Lower lobe of right lung (tissue), 2 donors: Measurements from ENCODE around the gene METRN. TPM values are rescaled to one million over a fixed set of nuclear protein-coding genes. Genes with fewer than 3 reads are reported as not detected.

ENCODE experiments used
- ATAC-seq, 2 donors: fragments of 200-7000 bp; cut with Tn5 transposase; one replicate each; pipeline ENCODE4 v1.9.1; 2020 to 2022; ENCODE audit warnings: mild to moderate bottlenecking in 2 of 2, moderate library complexity in 2 of 2
- DNase-seq: peaks from one replicate; pipeline ENCODE4 v3.0.0-alpha.2; 2020
- H3K27ac ChIP-seq: fragments of 200-600 bp; one replicate; pipeline ENCODE4 v1.8.0; 2022
- H3K27me3 ChIP-seq: fragments of 200-600 bp; one replicate; pipeline ENCODE4 v1.8.0; 2022; ENCODE audit warnings: low read depth
- H3K36me3 ChIP-seq: fragments of 200-600 bp; one replicate; pipeline ENCODE4 v1.8.0; 2022; ENCODE audit warnings: mild to moderate bottlenecking
- H3K4me1 ChIP-seq: fragments of 200-600 bp; one replicate; pipeline ENCODE4 v1.8.0; 2022
- H3K4me3 ChIP-seq: fragments of 200-600 bp; one replicate; pipeline ENCODE4 v1.8.0; 2022; ENCODE audit warnings: mild to moderate bottlenecking
- H3K9me3 ChIP-seq: fragments of 200-600 bp; one replicate; pipeline ENCODE4 v1.8.0; 2022
- intact Hi-C: fragments of 100-400 bp; cut with DNase I; formaldehyde crosslinking; loops from one replicate; pipeline ENCODE4 v1.11.0; 2022
- total RNA-seq: library from RNA; stranded (reverse); fragmentation: NEBNext Ultra II Directional; extraction: Animal tissue kit (Norgen Biotek cat#: 25700); gene quantifications from one replicate; pipeline ENCODE4 v1.2.1, GENCODE V29; 2021
- TF ChIP-seq, protein P1 (sequence below): fragments of 200-600 bp; IDR thresholded peaks from one replicate; pipeline ENCODE4 v1.8.0; 2022; ENCODE audit warnings: antibody characterized with exemption, mild to moderate bottlenecking
- donor health status: DM: no; HTN: yes; CAD: no; lungs with severe emphysema.

The METRN gene
- total RNA-seq, 1 donor from 2014 or later = 35.9 TPM

DNA sequence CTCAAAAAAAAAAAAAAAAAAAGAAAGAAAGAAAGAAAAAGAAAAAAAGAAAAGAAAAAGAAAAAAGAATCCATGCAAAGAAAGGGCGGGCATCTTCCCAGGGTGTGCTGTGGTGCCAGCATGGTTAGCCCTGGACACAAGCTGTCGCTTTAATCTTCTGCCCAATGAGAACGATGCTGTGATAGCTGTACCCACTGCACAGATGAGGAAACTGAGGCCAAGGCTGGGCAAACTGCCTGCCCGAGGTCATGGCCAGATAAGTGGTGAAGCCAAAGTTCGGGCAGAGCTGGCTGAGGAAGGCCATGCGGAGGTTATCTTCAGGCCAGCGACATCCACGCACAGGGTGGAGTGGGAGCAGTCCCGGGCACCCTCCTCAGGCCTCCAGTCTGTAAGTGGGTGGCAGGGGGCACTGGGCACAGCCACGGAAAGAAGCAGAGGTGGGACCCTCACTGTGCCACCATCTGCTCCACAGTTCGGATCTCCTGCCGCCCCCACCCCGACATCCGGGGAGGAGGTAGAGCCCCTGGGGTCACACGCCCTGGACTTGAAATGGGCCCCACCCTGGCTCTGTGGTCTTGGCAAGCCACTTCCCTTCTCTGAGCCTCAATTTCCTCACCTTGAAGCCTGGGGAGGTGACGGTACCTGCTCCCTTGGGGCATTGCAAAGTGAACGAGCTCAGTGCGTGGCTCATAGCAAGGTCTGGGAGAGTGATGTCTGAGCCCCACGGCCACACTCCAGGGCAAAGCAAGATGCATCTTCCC, 15.8 kb upstream of the METRN start:
- peaks cover 86% of the 10 kb centered on the region for H3K27me3 ChIP-seq
- intact Hi-C loops = no loop called here

DNA sequence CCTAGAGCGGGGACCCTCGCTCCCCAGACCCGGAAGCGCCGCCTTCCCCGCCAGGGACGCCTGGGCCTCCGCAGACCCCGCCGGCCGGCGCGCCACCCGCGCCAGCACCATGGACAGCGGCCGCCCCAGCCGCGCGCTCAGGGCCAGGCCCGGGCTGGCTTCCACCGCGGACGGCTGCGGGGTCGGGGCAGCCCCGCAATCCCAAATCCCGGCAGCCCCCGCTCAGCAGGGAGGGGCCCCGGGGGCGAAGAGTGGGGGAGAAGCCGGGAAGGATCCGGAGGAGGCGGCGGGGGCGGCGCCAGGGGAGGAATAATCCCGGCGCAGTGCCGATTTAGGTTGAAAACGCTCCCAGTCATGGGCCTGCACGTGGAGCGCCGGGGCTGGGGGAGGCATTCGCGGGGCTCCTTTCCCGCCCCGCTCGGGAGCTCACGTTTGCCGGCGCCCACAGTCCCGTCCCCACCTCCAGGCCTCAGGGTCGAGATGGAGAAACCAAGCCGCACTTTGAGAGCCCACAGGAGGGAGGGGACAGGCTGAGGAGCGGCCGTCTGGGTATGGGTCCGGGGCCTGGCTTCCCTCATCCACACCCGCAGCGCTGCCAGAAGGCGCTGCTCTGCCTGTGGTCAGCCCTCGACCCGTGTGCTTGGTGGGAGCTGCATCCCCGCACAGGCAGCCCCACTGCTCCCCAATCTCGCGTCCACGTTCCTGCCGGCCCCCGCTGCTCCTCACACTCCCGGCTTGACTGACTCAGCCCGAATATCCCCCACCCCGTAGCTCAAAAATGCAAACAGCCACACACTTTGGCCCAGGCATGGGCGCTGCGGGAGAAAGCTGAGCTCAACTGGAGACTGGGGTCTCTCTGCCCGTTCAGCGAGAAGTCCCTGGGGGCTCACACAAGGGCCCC, 14.0 kb upstream of the METRN start:
- DNase-seq = no peak
- peak; percentile 47 to 61 for ATAC-seq
- Histone ChIP-seq H3K4me3 (no peak overlapping the region), H3K4me1 (peaks cover 11% of the 10 kb centered on the region), H3K27ac (no peak overlapping the region), H3K27me3 (peaks cover 82% of the 10 kb centered on the region), H3K9me3 (no peaks in the 10 kb centered on the region), H3K36me3 (no peaks in the 10 kb centered on the region)
- intact Hi-C loops = no loop called here
- TF ChIP-seq, protein P1, sequence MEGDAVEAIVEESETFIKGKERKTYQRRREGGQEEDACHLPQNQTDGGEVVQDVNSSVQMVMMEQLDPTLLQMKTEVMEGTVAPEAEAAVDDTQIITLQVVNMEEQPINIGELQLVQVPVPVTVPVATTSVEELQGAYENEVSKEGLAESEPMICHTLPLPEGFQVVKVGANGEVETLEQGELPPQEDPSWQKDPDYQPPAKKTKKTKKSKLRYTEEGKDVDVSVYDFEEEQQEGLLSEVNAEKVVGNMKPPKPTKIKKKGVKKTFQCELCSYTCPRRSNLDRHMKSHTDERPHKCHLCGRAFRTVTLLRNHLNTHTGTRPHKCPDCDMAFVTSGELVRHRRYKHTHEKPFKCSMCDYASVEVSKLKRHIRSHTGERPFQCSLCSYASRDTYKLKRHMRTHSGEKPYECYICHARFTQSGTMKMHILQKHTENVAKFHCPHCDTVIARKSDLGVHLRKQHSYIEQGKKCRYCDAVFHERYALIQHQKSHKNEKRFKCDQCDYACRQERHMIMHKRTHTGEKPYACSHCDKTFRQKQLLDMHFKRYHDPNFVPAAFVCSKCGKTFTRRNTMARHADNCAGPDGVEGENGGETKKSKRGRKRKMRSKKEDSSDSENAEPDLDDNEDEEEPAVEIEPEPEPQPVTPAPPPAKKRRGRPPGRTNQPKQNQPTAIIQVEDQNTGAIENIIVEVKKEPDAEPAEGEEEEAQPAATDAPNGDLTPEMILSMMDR = no peak

More for the DNA sequence above, 15.8 kb upstream of the METRN start:
- TF ChIP-seq, protein P1 = no peak
- no peaks in the 10 kb centered on the region for H3K9me3 ChIP-seq
- no peak overlapping the region for H3K27ac ChIP-seq
- DNase-seq (no peak), ATAC-seq (no peak)
- H3K4me1 ChIP-seq = peaks cover 26% of the 10 kb centered on the region
- H3K4me3 ChIP-seq = no peak overlapping the region
- H3K36me3 ChIP-seq = no peaks in the 10 kb centered on the region

DNA sequence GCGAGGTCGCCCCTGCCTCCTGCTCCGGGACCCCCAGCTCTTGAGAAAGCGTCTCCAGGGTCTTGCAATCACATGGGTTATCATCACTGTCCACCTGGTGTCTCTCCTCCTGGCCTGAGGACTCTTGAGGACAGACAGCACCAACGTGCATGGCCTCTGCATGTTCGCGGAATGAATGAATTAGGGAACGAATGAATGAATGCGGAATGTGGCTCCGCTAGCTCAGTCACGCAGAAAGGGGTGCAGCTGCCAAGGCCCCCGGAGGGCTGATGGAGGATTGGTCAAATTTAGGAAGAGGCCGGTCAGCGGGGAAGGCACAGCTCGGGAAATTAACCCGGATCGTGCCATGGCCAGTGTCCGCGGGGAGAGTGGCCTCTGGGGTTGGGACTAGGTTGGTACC, 12.6 kb upstream of the METRN start:
- Histone ChIP-seq H3K4me1 (peaks cover 11% of the 10 kb centered on the region), H3K4me3 (no peak overlapping the region), H3K27ac (no peak overlapping the region), H3K9me3 (no peaks in the 10 kb centered on the region), H3K27me3 (peaks cover 84% of the 10 kb centered on the region), H3K36me3 (no peaks in the 10 kb centered on the region)
- intact Hi-C loops = no loop called here
- ATAC-seq (no peak), DNase-seq (no peak)
- TF ChIP-seq, protein P1 = no peak

DNA sequence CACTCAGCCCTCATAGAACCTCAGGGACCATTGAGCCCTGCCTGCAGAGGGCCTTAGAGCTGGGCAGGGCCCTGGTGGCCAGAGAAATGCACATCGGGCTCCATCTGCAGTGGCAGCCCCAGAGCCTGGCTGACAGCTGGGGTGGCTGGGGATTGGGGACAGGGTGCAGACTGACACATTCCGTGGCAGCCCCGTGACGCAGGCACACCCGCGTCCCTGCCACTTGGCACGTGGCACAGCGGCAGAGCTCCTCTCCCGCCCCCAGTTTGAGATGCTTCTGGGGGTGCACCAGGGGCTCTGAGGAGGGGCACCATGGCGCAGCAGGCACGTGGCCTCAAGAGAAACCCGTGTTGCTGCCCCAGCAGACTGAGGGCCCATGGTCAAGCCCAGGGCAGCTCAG, 11.5 kb upstream of the METRN start:
- Histone ChIP-seq H3K36me3 (no peaks in the 10 kb centered on the region), H3K4me1 (peaks cover 11% of the 10 kb centered on the region), H3K27ac (no peak overlapping the region), H3K4me3 (no peak overlapping the region), H3K27me3 (peaks cover 88% of the 10 kb centered on the region), H3K9me3 (no peaks in the 10 kb centered on the region)
- intact Hi-C loops = no loop called here
- no peak for ATAC-seq
- TF ChIP-seq, protein P1 = no peak
- no peak for DNase-seq

DNA sequence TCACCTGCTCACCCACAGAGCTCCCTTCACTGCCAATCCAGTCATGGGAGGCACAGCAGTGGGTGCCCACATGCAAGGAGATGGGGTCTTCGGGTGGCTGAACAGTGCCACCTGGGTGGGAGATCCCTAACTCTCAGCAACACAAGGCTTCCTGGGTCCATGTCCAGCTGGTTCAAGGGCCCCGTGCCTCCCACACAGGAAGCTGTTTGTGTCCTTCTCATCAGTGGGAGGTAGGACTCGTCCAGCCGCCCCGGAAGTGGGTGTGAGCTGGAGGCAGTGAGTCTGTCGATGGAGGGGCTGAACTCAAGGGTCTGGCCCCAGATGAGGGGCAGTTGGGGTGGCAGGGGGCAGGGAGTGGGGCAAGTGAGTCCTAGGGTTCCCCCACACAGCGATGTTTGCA, 10.9 kb upstream of the METRN start:
- intact Hi-C loops = no loop called here
- Histone ChIP-seq H3K4me1 (peaks cover 11% of the 10 kb centered on the region), H3K4me3 (no peak overlapping the region), H3K27ac (no peak overlapping the region), H3K9me3 (no peaks in the 10 kb centered on the region), H3K36me3 (no peaks in the 10 kb centered on the region), H3K27me3 (peaks cover 91% of the 10 kb centered on the region)
- TF ChIP-seq, protein P1 = no peak
- DNase-seq = no peak
- ATAC-seq = no peak
